Renal pelvis (tissue), 4 donors: Measurements from ENCODE around the gene NFE2L1. TPM values are rescaled to one million over a fixed set of nuclear protein-coding genes. Genes with fewer than 3 reads are reported as not detected.
A peak's percentile ranks its signal among the peaks of the same experiment; 100 is the strongest.

ENCODE experiments used
- DNase-seq: peaks from one replicate; pipeline ENCODE4 v3.0.0-alpha.2; 2013
- polyA plus RNA-seq, 3 donors: library from polyadenylated mRNA; unstranded; fragments of 120-200 nt; gene quantifications; one replicate each; pipeline ENCODE4 v1.2.1, GENCODE V29; 2013; ENCODE audit not compliant: insufficient read length in 3 of 3

Gene NFE2L1
- polyA plus RNA-seq, 3 donors = 224 to 246 (median 240) TPM

DNA sequence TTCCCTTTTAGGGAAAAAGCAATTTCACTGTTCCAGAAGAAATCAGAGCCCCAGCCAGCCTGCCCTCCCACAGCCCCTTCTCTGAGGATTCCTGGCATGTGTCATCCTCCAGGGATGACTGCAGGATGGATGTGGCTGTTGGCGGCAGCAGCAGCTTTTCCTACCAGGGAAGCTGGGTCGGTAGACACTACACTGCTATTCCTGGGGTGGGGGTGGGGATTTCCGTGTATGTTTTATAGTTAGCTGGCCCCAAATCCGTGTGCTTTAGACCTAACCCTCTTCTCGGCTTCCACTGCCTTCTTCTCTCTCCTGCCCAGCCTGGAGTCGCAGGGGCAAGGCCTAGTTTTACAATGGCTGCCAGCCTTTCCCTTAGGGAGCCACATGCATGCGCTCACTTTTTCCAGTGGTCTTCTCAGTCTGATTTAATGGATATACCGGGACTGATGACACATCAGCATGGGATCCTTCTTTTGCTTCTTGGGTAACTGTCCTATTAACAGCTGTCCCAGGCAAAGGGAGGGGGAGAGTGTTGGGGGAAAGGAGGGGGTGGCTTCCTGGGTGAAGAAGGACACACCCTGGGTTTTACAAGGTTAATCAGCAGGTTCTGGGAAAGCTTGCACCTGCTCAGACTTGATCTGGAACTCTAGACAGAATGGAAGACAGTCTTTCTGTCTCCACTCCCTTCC is 2.7 kb upstream of the NFE2L1 start:
- DNase-seq = no peak

DNA sequence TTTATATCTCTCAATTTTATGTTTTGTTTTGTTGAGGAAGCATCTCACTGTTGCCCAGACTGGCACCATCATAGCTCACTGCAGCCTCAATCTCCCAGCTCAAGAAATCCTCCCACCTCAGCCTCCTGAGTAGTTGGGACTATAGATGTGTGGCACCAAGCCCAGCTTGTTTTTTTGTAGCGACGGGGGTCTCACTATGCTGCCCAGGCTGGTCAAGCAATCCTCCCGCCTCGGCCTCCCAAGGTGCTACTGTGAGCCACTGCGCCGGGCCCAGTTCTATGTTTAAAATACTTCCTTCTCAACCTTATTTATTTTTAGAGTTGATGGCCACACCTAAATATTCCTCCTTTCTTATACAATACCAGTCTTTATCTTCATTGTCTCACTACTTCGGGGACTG is 1.9 kb upstream of the NFE2L1 start:
- DNase-seq = no peak

DNA sequence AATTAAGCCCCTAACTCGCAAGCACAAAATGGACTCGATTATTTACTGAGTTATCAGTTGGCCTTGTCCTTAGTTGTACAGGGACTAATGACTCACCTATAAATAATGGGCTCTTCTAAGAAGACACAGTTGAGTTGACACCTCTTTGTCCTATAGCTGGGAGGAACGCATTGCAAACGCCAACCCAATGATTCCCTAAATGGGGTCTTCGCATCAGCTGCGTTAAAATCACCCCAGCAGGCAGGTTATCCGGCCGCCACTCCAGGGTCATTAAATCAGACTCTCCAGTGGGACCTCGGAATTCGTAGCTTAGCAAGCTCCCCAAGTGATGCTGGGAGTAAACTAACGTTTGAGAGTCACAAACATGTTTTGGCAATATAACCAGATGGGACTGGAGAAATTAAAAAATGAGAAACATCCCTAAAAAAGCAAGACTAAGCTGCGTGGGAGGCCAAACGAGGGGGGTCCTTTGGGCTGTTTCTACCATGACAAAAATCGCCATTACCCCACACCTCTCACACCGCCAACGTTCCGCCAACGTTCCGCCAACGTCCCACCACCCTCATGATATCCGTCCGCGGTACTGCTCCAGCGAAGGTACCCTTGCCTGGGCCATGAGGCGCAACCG is 932 bp upstream of the NFE2L1 start:
- DNase-seq = no peak

DNA sequence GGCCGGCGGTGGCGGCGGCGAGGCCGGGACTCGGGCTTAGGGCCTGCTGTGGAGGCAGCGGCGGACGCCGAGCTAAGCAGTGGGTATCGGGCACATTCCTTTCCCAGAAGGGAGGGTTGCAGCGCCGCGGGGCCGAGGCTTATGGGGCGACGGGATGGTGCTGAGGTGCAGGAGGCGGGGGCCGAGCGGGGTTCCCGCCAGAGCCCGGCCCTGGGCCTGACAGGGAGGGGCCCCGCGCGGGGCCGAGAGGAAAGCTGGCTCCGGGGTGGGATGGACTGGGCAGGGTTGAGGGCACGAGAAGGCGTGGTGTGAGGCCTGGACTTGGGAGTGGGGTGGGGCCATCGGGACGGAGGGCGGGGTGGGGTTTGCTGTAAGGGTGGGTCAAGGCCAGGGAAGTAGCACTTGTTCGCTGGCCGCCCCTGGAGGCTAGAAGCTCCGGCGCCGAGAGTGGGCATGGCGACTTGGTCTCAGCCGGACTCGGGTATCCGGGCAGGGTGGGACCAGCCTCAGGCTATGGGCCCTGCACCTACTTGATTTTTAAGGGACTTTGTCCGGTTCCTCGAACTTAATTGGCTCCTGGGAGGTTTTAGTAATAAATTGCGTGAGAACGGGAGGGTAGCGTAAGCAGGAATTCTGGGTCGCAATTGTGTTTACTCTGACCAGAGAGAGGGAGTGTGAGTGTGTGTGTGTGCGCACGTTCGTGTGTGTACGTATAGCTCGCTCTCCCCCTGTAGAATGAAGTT is 396 bp downstream of the NFE2L1 start:
- peak; percentile 82 for DNase-seq

DNA sequence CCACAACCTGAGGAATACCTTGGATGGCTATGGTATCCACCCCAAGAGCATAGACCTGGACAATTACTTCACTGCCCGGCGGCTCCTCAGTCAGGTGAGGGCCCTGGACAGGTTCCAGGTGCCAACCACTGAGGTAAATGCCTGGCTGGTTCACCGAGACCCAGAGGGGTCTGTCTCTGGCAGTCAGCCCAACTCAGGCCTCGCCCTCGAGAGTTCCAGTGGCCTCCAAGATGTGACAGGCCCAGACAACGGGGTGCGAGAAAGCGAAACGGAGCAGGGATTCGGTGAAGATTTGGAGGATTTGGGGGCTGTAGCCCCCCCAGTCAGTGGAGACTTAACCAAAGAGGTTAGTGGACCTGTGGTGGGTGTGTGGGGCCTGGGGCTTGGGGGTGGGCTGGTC is 3.1 kb downstream of the NFE2L1 start:
- DNase-seq = no peak

DNA sequence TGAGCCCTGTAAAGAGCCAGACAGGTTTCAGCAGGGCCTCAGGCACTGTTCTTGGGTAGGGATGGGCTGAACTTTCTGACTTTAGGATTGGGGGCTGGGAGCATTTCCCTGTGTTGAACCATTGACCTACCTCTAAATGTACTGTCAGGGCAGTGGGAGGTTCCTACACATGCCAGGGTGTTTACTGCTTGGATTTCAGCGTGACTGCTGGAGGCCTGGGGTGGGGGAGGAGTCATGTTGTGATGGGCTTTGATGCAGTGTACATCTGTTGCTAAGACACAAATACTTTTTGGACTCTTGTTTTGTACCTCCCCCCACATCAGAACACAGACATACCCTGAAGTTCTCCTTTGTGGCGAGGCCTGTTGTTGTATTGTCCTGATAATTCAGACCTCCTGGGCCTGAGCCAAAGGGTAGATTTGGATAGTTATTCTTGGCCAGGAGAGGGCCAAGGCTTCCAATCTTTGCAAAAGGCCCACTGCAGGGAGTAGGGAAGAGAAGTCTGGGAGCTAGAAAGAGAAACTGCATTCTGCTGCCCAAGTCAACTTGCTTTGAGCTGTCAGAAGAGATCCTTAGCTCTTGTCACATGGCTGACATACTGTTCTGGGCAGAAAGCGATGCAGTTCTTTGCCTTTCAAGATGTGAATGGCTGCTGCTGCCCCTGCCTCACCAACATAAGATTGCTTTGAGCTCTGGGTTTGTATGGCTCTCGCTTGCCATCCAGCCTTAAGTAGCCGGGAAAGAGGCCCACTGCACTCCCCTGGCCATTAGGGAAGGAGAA is 3.7 kb downstream of the NFE2L1 start:
- DNase-seq = peak; percentile 70

DNA sequence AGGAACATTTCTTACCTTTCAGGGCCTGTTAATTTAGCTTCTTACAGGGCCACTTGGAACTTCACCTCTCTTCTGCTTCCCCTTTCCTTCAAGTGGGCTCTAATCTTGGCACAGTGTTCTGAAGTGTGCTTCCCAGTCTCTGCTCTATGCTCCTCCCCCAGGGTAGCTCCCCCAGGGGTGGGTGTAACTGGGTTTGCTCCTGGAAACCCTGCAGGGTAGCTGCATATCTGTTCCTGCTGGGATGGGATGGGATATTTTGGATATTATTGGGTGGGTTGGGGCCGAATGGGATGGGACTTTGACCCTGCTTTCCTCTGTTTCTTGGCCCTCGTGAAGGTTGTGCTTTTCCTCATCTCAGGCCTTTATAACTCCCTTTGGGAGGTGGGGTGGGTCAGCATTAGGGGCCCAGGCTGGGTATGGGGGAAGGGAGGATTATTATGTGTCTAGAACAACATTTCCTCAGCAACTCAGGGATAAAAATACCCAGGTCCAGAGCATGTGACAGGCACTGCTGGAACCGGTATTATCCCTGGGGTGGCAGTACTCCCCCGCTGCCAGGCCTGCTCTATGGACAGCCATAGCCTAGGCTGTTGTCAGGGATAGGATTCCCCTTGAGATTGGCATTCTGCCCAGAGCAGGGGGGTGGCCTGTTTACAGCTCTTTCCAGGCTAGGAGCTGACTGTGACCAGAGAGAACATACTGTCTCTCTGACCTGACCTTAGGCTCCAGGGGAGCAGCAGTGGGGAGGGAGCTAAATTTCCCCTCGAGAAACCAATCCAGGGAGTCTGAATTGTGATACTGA is 5.0 kb downstream of the NFE2L1 start:
- DNase-seq = peak; percentile 65

DNA sequence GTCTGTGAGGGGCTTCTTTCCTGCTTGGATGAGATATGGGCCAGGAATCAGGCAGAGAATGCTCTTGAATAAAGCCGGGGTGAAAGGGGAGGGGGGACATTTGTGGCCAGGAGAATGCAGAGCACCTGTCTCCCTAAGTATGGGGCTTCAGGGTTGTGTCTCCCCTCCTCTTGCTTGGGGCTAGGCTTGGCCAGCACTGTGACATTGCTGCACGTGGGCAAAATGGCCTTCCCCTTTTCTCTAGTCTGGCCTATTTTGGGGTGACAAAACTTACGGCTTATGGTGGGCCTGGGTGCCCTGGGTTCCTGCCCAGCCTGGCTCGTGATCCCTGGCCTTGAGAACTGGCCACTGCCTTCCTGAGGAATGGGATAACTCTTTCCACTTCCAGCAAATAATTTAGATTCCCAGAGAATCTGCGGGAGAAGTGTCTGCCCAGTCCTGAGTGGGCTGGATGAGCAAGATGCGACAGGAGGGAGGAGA is 5.6 kb downstream of the NFE2L1 start:
- no peak for DNase-seq

DNA sequence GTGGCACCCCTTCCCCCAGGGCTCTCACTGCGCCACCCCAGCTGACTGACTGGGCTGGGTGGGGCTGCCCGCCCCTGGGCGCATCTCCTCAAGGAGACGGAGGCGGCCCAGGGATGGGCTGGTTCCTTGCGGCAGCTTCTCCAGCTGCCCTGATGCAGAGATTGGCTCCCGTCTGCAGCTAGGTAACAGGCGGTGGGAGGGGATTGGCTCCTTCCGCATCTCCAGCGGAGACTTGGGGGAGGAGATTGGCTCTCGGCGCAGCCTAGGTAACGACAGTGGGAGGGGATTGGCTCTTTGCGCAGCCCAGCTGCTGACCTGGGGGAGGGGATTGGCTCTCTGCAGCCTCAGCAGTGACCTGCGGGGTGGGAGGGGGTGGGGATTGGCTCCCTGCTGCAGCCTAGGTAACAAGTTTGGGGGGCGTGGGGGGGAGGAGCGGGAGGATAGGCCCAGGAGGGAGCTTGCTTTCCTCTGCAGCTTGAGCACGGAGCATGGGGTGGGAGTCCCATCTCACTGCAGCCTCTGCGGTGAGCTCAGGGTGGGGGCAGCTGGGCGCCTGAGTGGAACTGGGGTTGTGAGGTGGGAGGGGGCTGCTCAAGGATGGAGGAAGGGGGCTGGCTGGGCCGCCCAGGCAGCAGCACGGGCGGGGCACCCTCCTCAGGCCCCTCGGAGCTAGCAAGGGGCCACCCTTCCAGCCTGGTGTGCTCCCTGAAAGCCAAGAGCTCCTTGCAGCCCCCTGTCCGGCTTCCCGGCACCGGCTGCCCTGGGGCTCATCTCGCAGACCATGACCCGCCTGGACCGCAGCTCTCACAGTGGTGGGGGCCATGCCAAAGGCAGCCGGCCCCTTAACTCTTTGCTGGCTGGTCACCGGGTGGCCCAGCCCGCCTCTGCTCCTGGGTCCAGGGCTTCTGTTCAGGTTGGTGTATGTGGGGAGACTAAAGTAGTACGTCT is 6.4 kb downstream of the NFE2L1 start:
- peak; percentile 93 for DNase-seq

DNA sequence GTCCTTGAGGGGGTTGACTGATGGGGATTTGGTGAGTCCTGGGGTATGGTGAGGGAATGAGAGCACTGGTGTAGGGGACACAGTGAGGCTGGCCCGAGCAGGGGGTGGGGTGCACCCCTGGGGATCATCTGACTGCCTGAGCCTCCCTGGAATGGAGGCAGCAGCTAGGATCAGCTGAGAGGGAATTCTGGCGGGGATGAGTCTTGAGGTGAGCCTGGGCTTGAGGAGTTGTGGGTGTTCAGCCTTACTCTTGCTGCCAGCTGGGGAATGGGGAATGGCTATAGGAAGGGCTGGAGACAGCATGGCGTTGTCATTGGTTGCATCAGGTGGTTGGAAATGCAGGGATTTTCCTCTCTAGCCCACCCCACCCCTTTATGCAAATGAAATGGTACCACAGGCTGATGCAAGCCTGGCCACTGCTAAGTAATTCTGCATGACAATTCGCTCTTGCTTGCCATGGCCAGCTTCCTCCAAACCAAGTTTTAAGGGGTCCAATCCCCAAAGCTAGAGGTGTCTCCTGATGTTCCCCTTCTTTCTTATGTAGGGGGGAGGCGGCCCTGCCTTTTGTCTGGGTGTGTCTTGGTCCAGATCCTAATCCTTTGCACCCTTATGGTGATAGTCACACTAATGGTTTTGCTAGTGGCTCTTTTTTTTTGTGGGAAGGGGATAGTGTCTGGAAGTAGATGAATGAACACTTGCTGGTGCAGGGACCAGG is 7.5 kb downstream of the NFE2L1 start:
- no peak for DNase-seq

DNA sequence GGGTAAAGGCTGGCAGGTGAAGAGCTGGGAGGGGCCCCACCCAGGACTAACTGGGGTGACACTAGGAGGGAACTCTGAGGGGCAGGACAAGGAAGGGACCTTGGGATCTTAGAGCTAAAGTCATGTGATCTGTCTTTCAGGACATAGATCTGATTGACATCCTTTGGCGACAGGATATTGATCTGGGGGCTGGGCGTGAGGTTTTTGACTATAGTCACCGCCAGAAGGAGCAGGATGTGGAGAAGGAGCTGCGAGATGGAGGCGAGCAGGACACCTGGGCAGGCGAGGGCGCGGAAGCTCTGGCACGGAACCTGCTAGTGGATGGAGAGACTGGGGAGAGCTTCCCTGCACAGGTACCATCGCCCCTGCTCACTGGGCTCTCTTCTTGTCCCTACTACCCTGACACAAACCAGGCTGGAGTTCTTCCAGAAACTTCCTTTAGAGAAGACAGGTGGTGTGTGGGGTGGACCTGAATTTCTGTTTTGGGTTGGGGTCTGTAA is 8.1 kb downstream of the NFE2L1 start:
- no peak for DNase-seq

DNA sequence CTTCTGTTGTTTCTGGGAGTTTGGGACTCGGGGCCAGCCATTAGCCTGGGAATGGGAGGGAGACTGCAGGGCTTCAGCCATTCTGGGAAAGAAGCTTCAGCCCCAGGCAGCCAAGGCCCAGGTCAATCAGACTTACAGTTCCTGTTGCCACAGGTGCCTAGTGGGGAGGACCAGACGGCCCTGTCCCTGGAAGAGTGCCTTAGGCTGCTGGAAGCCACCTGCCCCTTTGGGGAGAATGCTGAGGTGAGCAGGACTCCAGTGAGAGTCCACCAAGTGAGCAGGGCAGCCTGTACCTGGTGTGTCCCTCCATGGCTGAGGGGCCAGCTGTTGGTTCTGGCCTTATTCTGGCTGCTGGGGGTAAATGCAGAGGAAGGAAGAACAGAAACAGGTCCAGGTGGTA is 8.7 kb downstream of the NFE2L1 start:
- DNase-seq = no peak

DNA sequence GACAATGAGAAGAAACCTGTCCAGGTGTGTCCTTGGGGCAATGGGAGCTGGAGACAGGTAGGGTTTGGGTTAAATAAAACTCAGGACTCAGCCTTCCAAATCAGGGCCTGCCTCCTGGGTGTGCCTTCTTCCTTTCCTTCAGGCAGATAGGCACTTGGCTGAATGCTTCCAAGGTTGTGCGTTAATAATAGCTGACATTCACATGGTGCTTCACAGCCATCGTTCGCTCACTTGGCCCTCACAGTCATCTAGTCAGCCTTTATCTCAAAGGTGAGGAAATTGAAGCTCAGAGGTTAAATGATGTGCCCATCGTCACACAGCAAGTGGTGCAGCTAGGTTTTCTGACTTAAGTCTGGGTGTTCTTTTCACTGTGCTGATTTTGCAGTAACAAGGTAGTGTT is 9.5 kb downstream of the NFE2L1 start:
- no peak for DNase-seq

DNA sequence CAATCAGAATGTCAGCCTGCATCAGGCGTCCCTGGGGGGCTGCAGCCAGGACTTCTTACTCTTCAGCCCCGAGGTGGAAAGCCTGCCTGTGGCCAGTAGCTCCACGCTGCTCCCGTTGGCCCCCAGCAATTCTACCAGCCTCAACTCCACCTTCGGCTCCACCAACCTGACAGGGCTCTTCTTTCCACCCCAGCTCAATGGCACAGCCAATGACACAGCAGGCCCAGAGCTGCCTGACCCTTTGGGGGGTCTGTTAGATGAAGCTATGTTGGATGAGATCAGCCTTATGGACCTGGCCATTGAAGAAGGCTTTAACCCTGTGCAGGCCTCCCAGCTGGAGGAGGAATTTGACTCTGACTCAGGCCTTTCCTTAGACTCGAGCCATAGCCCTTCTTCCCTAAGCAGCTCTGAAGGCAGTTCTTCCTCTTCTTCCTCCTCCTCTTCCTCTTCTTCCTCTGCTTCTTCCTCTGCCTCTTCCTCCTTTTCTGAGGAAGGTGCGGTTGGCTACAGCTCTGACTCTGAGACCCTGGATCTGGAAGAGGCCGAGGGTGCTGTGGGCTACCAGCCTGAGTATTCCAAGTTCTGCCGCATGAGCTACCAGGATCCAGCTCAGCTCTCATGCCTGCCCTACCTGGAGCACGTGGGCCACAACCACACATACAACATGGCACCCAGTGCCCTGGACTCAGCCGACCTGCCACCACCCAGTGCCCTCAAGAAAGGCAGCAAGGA is 10.4 kb downstream of the NFE2L1 start:
- no peak for DNase-seq

DNA sequence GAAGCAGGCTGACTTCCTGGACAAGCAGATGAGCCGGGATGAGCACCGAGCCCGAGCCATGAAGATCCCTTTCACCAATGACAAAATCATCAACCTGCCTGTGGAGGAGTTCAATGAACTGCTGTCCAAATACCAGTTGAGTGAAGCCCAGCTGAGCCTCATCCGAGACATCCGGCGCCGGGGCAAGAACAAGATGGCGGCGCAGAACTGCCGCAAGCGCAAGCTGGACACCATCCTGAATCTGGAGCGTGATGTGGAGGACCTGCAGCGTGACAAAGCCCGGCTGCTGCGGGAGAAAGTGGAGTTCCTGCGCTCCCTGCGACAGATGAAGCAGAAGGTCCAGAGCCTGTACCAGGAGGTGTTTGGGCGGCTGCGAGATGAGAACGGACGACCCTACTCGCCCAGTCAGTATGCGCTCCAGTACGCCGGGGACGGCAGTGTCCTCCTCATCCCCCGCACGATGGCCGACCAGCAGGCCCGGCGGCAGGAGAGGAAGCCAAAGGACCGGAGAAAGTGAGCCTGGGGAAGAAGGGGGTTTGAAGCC is 11.0 kb downstream of the NFE2L1 start:
- no peak for DNase-seq

DNA sequence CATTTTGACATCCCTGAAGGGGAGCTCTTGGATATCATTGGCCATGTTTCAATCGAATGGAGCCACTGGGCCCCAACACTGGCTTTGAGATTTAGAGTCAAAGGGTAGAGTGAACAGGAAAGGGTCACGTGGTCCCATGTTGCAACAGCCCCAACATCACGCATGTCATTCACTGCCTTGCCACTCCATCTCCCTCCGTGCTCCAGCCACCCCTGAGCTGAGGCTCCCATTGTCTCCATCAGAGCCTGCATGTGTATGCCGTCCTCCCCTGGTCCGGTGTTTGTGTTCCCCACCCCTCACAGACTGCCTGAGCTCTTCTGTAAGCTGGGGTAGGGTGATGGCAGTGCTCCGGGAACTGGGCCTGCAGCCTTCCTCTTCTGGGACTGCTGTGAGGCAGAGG is 12.1 kb downstream of the NFE2L1 start:
- no peak for DNase-seq

DNA sequence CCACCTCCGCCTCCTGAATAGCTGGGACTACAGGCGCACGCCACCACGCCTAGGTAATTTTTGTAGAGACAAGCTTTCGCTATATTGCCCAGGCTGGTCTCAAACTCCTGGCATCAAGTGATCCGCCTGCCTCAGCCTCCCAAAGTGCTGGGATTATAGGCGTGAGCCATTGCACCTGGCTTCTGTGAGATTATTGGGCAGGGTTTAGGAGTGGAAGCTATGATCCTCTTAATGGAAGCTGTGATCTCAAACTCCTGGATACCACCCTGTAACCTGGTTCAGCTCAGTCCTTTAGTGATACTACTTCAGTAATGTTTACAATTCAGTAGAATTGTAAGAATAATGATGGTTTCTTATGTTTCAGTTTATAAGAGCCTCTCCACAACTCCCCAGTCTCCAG is 14.1 kb downstream of the NFE2L1 start:
- DNase-seq = no peak

DNA sequence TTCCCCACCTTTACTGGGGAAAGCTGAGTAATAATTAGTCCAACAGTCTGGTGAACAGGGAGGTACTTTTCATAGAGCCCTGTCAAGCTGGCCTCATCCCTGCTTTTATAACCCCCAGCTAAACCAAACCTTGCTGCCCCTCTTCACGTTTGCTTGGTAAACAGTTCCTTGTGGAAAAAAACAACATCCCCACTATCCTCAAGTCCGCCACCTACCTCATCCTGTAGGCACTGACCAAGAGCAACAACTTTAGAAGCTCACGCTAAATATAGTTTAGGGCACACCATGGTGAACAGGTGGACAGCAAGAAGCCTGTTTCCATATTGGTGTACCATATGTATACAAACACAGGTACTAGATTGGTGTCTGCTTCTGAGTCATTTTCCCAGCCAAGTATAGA is 16.5 kb downstream of the NFE2L1 start:
- no peak for DNase-seq
